SK-N-MC (cell line): ENCODE results near the gene GPR83.

Source experiments
- EZH2 ChIP-seq: fragments of 200-600 bp; sonication (generic); IDR thresholded peaks from one replicate; pipeline ENCODE4 v1.6.1; 2017; ENCODE audit warnings: antibody characterized with exemption
- POLR2AphosphoS5 ChIP-seq: IDR thresholded peaks from 2 replicates; pipeline ENCODE4 v1.6.1; 2012; ENCODE audit warnings: mild to moderate bottlenecking, low read depth, low read length, borderline replicate concordance

- no peak for TF ChIP-seq EZH2
- TF ChIP-seq POLR2AphosphoS5, result no peak
Observed at GRCh38 chr11:94424662-94425061, 23.4 kb upstream of the GPR83 start.
